ENCODE measurements around the gene SPG11.
"Not testable (repeated sequence)": the region's sequence is repeated elsewhere in the genome, so short reads cannot be mapped to it uniquely, and the experiment has no call there.

The SPG11 gene

GRCh38 chr15:44565387-44566154, 97.9 kb downstream of the SPG11 start:
- no peak for DNase-seq

DNA sequence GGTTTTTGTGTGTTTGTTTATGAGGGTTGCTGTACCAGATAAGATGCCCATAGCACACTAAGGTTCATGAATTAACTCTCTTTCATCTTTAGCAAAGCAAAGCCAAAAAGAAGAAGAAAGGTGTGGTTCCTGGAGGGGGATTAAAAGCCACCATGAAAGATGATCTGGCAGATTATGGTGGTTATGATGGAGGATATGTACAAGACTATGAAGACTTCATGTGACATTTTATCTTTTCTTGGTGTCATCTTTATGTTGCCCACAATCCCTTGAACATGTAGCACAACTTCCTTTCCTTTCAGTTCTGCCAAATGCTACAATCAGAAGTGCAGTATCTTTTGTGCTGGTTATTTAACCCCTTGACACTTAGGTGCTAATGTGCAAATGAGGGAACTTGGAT, 102.5 kb downstream of the SPG11 start:
- DNase-seq: not testable (repeated sequence)

DNA sequence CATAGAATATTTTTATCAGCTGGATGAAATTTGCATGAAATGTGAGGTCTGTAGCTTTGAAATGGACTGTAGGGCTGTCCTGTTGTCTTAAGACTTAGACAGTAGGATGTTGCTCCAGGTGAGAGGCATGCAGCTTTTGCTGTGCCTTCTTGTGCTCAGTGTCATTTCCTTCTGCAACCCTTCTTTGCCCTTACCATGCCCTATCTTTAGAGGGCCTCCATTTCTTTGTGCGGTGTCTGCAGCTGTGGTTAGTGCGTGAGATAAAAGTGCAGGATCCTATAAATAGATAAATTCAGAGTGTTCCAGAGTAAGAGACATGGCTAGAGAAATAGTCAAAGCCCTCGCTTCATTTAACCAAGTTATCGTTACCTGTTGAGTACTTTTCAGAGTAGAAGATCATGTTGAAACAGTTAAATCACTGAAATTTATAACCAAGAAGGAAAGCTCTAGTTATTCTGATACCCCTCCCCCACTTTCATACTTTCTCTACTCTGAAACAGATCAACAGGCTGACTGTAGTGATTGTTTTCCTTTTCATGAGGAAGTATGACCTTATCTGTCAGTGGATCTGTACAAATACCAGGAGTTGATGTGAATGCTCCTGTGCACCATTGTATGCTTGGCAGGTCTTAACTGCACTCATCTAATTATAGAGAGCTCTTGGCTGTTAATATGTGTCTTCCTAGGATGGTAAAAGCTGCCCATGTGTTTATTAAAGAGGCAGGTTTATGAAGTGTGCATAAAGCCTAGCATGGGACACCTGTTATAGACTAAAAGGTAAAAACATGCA, 108.3 kb downstream of the SPG11 start:
- no peak for DNase-seq

DNA sequence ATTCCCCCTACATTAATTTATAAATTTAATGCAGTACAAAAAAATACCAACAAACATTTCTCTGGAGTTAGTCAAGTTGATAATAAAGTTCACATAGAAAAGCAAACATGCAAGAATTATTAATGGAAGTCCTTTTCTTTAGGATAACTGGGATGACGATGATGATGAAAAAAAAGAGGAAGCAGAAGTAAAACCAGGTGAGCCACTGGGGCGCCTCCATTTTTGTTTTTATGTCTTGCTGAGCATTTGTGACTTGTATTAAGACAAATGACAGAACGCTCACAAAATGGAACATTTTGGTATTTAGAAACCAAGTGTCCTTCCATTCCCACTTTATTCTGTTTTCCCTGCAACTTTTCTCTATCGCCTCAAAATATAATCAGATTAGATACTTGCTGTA, 112.7 kb downstream of the SPG11 start:
- no peak for DNase-seq

- DNase-seq: no peak
These were observed 113.2 kb downstream of the SPG11 start for GRCh38 chr15:44550256-44550655.

GRCh38 chr15:44549152-44549551, 114.3 kb downstream of the SPG11 start:
- not testable (repeated sequence) for DNase-seq

GRCh38 chr15:44545913-44546802, 117.3 kb downstream of the SPG11 start:
- no peak for DNase-seq

- DNase-seq: not testable (repeated sequence)
These were observed 118.7 kb downstream of the SPG11 start for GRCh38 chr15:44544745-44545144.

DNA sequence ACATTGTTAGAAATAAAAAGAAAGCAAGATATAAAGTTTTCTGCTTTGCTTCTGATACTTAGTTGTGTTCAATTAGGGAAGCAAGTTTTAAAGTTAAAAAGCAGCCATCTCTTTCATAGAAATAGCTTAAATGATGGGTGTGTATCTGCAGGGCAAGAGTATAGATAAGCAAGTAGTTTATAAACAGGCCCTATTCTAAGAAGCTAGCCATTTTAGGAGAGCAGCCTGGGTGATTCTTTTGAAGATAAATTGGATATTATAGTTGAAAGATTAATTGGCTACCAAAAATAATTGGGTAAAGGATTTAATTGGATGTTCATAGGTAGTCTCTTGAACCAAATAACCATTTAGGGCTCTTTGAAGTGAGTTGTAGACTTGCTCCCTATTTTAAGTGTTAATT, 120.9 kb downstream of the SPG11 start:
- DNase-seq: no peak

DNA sequence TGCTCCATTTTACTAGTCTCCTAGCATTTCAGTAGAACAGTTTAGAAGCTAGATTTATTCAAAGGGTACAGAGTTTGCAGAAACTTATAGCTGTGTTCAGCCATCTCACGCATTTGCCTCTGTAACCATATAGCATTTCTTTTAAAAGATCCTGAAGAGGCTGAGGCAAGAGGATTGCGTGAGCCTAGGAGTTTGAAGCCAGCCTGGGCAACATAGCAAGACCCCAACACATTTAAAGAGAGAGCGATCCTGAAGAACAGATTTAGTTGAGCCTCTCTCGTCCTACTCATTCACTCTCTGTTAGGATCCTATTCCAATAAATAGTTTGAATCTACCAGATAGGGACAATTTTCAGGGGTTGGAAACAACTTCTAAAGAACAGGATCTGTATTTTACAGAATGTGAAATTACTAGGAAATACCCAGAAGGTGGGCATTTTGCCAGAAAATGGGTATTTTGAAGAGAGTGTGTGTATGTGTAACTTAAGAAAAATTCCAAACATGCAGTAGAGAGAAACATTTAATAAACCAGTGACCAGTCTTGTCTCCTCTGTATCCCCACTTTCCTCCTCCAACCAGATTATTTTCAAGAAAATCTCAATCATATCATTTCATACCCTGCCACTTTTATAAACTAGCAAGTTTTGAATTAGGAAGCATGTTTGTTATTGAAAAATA, 122.0 kb downstream of the SPG11 start:
- DNase-seq: no peak

DNA sequence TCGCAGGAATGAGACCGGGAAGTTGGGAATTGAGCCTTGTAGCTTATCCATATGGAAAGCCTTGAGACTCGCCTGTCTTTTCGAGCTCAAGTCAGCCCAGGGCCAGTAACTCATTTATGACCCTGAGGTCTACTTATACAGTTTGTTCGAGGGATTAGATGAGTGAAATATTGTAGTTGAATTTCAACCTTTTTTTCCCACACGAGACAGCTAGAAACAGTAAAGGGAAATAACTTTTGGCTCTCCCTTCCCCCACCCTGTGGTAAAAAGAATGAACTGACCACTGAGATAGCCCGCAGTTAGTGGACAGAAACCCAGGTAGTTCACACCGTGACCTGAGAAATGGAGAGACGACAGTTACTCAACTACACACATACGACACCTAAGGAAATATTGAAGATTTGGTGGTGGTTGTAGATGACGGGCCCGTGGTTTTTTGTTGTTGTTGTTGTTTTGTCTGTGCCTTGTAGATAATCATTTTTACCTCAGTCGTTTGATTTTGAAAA, 125.7 kb downstream of the SPG11 start:
- no peak for DNase-seq

DNA sequence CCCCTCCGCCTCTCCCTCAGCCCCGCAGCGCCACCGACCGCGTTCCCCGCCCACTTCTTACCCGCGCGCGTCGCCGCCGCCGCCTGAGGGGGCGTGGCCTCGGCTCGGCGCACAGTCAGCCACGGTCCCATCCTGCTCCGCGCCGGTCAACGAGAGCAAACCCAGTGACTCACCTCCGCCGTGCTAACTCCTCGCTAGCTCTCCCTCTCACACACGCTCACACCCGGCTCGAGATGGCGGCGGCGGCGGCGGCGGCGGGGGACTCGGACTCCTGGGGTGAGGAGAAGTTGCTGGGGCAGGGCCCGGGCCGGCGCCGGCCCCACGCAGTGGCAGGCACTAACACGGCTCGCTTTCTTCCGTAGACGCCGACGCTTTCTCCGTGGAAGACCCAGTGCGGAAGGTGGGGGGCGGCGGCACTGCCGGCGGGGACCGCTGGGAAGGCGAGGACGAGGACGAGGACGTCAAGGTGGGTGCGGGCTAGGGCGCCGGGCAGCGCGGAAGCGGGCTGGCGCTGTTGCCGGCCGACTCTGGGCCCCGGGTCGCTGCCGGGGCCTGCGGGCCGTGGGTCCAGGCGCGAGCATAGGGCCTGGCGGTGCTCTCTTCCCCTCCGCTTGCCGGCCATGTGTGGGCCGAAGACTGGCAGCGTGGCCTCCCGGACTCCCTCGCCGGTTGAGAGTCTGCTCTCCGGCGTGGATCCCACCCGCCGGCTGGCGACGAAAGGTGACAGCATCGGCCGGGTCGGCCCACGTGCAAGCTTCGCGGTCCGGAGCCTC, 126.3 kb downstream of the SPG11 start, which contains the start of gene EIF3J:
Gene EIF3J (plus strand): TSS at position 186 of the 773 bp plus-strand sequence. CDS start 48 bp downstream, at position 234.
- DNase-seq: peak; percentile 94

DNA sequence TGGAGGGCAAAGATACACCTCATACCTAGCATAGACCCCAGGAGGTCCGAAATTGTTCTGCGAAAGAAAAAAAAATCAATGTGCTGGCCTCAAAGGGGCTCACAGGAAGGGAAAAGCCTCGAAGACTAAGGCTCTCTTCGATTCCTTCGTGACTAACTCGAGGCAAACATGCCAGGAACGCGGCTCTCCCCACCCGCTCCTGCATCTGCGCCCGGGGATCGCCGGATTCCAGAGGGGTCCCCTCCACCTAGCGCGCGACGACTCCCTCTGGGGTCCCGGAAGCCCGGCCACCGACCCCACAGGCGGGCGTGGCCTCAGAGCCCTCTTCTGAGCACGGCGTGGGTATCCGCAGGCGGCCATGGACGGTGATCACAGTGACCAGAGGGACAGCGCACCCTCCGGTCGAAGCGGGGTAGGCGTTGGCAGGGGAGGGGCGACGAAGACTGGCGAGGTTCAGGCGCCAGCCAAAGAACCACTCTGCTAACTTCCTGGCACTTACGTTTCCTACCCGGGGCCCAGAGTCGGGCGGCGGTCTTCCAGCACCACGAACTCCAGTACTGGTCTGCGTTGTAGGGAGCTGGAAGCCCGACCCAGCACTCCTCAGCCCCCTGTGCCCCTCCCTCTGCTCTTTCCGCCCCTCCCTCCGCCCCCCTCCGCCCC, 127.0 kb downstream of the SPG11 start:
- peak; percentile 98 for DNase-seq

DNA sequence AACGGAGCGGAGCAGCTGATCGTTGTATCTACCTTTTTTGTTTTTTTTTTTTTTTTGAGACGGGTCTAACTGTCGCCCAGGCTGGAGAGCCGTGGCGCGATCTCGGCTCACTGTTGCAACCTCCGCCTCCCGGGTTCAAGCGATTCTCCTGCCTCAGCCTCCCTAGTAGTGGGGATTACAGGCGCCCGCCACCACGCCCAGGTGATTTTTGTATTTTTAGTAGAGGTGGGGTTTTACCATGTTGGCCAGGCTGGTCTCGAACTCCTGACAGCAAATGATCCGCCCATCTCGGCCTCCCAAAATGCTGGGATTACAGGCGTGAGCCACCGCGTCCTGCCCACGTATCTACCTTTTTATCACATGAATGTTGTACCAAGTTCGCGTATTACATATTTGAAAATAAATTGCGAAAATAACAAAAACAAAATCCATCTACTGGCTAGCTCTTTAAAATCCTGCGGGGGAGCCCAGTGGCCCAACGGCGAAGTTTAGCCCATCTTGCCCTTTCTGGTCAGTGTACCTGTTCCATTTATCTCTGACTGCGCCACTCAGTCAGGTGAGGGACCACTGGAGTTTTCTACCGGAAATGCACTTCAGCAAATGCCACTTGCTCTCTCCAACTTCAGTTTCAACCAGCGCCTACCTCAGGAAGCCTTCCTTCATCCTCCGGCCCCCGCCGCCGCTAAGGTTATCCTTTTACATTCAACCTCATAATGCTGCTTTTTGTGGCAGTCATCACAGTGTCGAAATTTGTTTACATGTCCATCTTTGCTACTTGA, 127.8 kb downstream of the SPG11 start:
- DNase-seq: no peak

DNA sequence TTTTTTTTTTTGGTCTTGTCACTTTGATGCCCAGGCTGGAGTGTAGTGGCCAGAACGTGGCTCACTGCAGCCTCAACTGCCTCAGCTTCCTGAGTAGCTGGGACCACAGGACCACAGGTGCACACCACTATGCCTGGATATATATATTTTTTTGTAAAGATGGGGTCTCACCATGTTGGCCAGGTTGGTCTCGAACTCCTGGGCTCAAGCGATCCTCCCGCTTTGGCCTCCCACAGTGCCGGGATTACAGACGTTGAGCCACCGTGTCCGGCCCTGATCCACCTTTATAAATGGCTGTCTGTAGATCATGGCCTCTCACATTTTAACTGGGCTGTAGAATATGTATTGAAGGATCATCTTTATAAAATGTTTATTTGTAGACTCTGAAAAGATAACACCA, 128.4 kb downstream of the SPG11 start:
- no peak for DNase-seq

DNA sequence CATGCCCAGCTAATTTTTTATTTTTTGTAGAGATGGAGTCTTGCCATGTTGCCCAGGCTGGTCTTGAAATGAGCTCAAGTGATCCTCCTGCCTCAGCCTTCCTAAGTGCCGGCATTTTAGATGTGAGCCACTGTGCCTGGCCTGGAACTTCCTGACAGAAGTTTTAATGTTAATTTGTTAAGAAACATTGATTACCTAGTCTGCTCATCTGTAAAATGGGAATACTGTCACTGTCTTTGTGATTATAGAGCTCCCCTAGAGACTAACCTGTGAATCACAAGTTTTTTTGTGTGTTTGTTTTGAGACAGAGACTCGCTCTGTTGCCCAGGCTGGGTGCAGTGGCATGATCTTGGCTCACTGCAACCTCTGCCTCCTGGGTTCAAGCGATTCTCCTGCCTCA, 130.8 kb downstream of the SPG11 start:
- no peak for DNase-seq

- not testable (repeated sequence) for DNase-seq
These were observed 131.2 kb downstream of the SPG11 start for GRCh38 chr15:44532275-44532674.

GRCh38 chr15:44530653-44531052, 132.8 kb downstream of the SPG11 start:
- no peak for DNase-seq

DNA sequence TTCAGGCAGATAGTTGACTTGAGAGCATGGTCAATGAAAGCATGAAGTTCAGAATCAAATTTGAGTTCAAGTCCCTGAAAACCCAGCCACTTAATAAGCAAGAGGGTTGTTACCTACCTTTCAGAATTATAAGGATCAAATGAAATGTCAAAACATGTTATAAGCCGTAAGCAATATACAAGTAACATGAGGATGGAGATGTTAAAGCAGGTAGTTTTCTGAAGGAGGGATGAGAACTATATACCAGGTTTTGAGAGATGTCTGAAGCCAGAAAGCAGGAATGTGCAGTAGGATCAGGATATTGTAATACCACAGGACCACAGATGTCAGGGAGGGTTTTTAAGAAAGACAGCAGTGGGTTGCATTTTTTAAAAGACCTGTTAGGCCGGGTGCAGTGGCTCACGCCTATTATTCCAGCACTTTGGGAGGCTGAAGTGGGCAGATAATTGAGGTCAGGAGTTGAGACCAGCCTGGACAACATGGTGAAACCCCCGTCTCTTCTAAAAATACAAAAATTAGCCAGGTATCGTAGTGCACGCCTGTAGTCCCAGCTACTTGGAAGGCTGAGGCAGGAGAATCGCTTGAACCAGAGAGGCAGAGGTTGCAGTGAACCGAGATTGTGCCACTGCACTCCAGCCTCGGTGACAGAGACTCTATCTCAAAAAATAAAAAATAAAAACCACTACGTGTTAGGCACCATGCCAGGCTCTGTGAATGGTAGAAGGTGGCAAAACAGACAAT, 133.4 kb downstream of the SPG11 start:
- no peak for DNase-seq
